OCI-LY1 (cell line): ENCODE data around the gene COPB1.

Experiments
- H2AFZ ChIP-seq: fragments of 200-600 bp; sonication (generic), shearing (Covaris generic); 2 replicates; pipeline ENCODE4 v1.6.0; 2014; ENCODE audit warnings: antibody characterized with exemption, mild to moderate bottlenecking, low read length
- H3F3A ChIP-seq: fragments of 200-600 bp; sonication (generic), shearing (Covaris generic); 2 replicates; pipeline ENCODE4 v1.6.0; 2014; ENCODE audit warnings: mild to moderate bottlenecking, antibody characterized with exemption, low read length, moderate library complexity; ENCODE audit not compliant: insufficient read depth
- H3K27ac ChIP-seq: fragments of 200-600 bp; sonication (generic); 2 replicates; pipeline ENCODE4 v1.5.1; 2014; ENCODE audit warnings: low read length, mixed run types, mild to moderate bottlenecking, low read depth; ENCODE audit not compliant: poor library complexity, severe bottlenecking
- H3K27me3 ChIP-seq: fragments of 200-600 bp; sonication (generic); 2 replicates; pipeline ENCODE4 v1.6.0; 2014; ENCODE audit warnings: antibody characterized with exemption, mild to moderate bottlenecking, low read length, moderate library complexity; ENCODE audit not compliant: insufficient read depth
- H3K36me3 ChIP-seq: fragments of 200-600 bp; sonication (generic); 2 replicates; pipeline ENCODE4 v1.6.1; 2014; ENCODE audit warnings: mild to moderate bottlenecking, antibody characterized with exemption, low read length, moderate library complexity, mixed read lengths; ENCODE audit not compliant: insufficient read depth
- H3K4me1 ChIP-seq: fragments of 200-600 bp; sonication (generic); 2 replicates; pipeline ENCODE4 v1.5.1; 2014; ENCODE audit warnings: mild to moderate bottlenecking, low read length, moderate library complexity; ENCODE audit not compliant: insufficient read depth, severe bottlenecking
- H3K4me2 ChIP-seq: fragments of 200-600 bp; sonication (generic), shearing (Covaris generic); 2 replicates; pipeline ENCODE4 v1.6.1; 2014; ENCODE audit warnings: low read length
- H3K4me3 ChIP-seq: fragments of 200-600 bp; sonication (generic); 2 replicates; pipeline ENCODE4 v1.5.1; 2014; ENCODE audit warnings: low read length, low read depth, mild to moderate bottlenecking, mixed read lengths; ENCODE audit not compliant: poor library complexity, severe bottlenecking
- H3K79me2 ChIP-seq: fragments of 200-600 bp; shearing (Covaris generic); 2 replicates; pipeline ENCODE4 v1.6.1; 2016; ENCODE audit warnings: mixed run types, low read length, mixed read lengths; ENCODE audit not compliant: insufficient read depth
- H3K9ac ChIP-seq: fragments of 200-600 bp; sonication (generic), shearing (Covaris generic); 2 replicates; pipeline ENCODE4 v1.6.1; 2014; ENCODE audit warnings: mild to moderate bottlenecking, low read length, mixed read lengths
- H3K9me2 ChIP-seq: fragments of 200-600 bp; sonication (generic), shearing (Covaris generic); 2 replicates; pipeline ENCODE4 v1.6.1; 2014; ENCODE audit warnings: low read depth, mild to moderate bottlenecking, low read length, mixed read lengths
- H3K9me3 ChIP-seq: fragments of 200-600 bp; shearing (Covaris generic); 2 replicates; pipeline ENCODE4 v1.6.1; 2014; ENCODE audit warnings: low read length, mixed read lengths
- H4K20me1 ChIP-seq: fragments of 200-600 bp; sonication (generic), shearing (Covaris generic); 2 replicates; pipeline ENCODE4 v1.6.0; 2016; ENCODE audit warnings: mild to moderate bottlenecking, low read length; ENCODE audit not compliant: insufficient read depth
- CTCF ChIP-seq: fragments of 200-600 bp; sonication (generic), shearing (Covaris generic); IDR thresholded peaks from 2 replicates; pipeline ENCODE4 v1.5.1; 2017; ENCODE audit warnings: mild to moderate bottlenecking, antibody characterized with exemption, low read length, moderate library complexity, mixed read lengths
- EZH2 ChIP-seq: fragments of 200-600 bp; sonication (generic), shearing (Covaris generic); IDR thresholded peaks from 2 replicates; pipeline ENCODE4 v1.8.0; 2017; ENCODE audit warnings: borderline replicate concordance, mixed run types, mild to moderate bottlenecking, antibody characterized with exemption, low read length, moderate library complexity, mixed read lengths

The COPB1 gene

GRCh38 chr11:14518820-14519219, 19.2 kb upstream of the COPB1 start:
- H2AFZ ChIP-seq = no peak overlapping the region
- H4K20me1 ChIP-seq = no peaks in the 10 kb centered on the region
- peak overlapping the region; percentile 90 for H3K4me3 ChIP-seq
- no peaks in the 10 kb centered on the region for H3F3A ChIP-seq
- H3K27me3 ChIP-seq = no peaks in the 10 kb centered on the region
- H3K4me2 ChIP-seq = peak overlapping the region; percentile 72
- no peak for TF ChIP-seq EZH2
- no peak for TF ChIP-seq CTCF
- H3K36me3 ChIP-seq = peaks cover 46% of the 10 kb centered on the region
- H3K9ac ChIP-seq = peak overlapping the region; percentile 86
- peaks cover 19% of the 10 kb centered on the region for H3K4me1 ChIP-seq
- peak overlapping the region; percentile 65 for H3K27ac ChIP-seq
- H3K9me3 ChIP-seq = no peaks in the 10 kb centered on the region
- H3K79me2 ChIP-seq = peaks cover 20% of the 10 kb centered on the region
- H3K9me2 ChIP-seq = no peaks in the 10 kb centered on the region

- H3K4me1 ChIP-seq = peaks cover 7% of the 10 kb centered on the region
- TF ChIP-seq EZH2 = no peak
- TF ChIP-seq CTCF = no peak
- H2AFZ ChIP-seq = no peak overlapping the region
- H3K36me3 ChIP-seq = peaks cover 92% of the 10 kb centered on the region
- H3K27ac ChIP-seq = no peak overlapping the region
- H3F3A ChIP-seq = 0 out of 2 replicates have a peak, but pooled peaks cover 2% of the 10 kb centered on the region
- H4K20me1 ChIP-seq = no peaks in the 10 kb centered on the region
- H3K9me2 ChIP-seq = no peaks in the 10 kb centered on the region
- H3K4me3 ChIP-seq = no peak overlapping the region
- H3K9ac ChIP-seq = no peak overlapping the region
- peaks cover 13% of the 10 kb centered on the region for H3K79me2 ChIP-seq
- no peaks in the 10 kb centered on the region for H3K27me3 ChIP-seq
- no peak overlapping the region for H3K4me2 ChIP-seq
- no peaks in the 10 kb centered on the region for H3K9me3 ChIP-seq
Observed at GRCh38 chr11:14513800-14514199, 14.2 kb upstream of the COPB1 start.

GRCh38 chr11:14506532-14506931, 6.9 kb upstream of the COPB1 start:
- Histone ChIP-seq H3K79me2 (0 out of 2 replicates have a peak, but pooled peaks cover 6% of the 10 kb centered on the region), H3K4me1 (no peaks in the 10 kb centered on the region), H3F3A (peaks cover 3% of the 10 kb centered on the region; the same call in 1 of the 2 replicates), H3K27me3 (no peaks in the 10 kb centered on the region), H3K4me3 (no peak overlapping the region), H3K9me3 (no peaks in the 10 kb centered on the region), H3K9ac (no peak overlapping the region), H3K4me2 (no peak overlapping the region), H3K36me3 (peaks cover 79% of the 10 kb centered on the region), H4K20me1 (no peaks in the 10 kb centered on the region), H3K27ac (no peak overlapping the region), H2AFZ (no peak overlapping the region), H3K9me2 (no peaks in the 10 kb centered on the region)
- TF ChIP-seq CTCF (no peak), EZH2 (no peak)
